CD14-positive monocyte (primary cell): ENCODE data around the gene PLXDC2. TPM values are rescaled to one million over a fixed set of nuclear protein-coding genes. Genes with fewer than 3 reads are reported as not detected.
"Not testable (repeated sequence)": the region's sequence is repeated elsewhere in the genome, so short reads cannot be mapped to it uniquely, and the experiment has no call there.

Source experiments
- DNase-seq, 3 donors: peaks; one replicate each; pipeline ENCODE4 v3.0.0-alpha.2; 2011 to 2022
- H2AFZ ChIP-seq: 2 replicates; pipeline ENCODE4 v1.6.0; 2012; ENCODE audit warnings: mild to moderate bottlenecking, low read depth, low read length, inconsistent platforms; ENCODE audit not compliant: insufficient read depth, poor library complexity, severe bottlenecking
- H3K27ac ChIP-seq, 2 donors: 1 replicate in 1 of 2; 2 replicates in 1 of 2; pipeline ENCODE4 v1.5.1; 2012 to 2013; ENCODE audit warnings: low read length in 2 of 2, control low read depth in 1 of 2, inconsistent platforms in 1 of 2, low read depth in 1 of 2, mild to moderate bottlenecking in 1 of 2
- H3K27me3 ChIP-seq, 2 donors: one replicate each; pipeline versions ENCODE4 v1.6.0 to v1.6.1; 2011 to 2013; ENCODE audit warnings: low read length in 2 of 2; ENCODE audit not compliant: control insufficient read depth in 2 of 2, insufficient read depth in 2 of 2
- H3K36me3 ChIP-seq, 2 donors: replicated peaks in 1 of 2; 1 replicate in 1 of 2; 2 replicates in 1 of 2; pipeline versions ENCODE4 v1.5.1 to v1.6.1; 2012 to 2013; ENCODE audit warnings: low read length in 2 of 2, control low read depth in 1 of 2, inconsistent platforms in 1 of 2, mild to moderate bottlenecking in 1 of 2; ENCODE audit not compliant: insufficient read depth in 2 of 2, control insufficient read depth in 1 of 2
- H3K4me1 ChIP-seq, 2 donors: 1 replicate in 1 of 2; 2 replicates in 1 of 2; pipeline versions ENCODE4 v1.5.1 to v1.6.1; 2012 to 2013; ENCODE audit warnings: low read length in 2 of 2, control low read depth in 1 of 2, inconsistent platforms in 1 of 2, mild to moderate bottlenecking in 1 of 2, moderate library complexity in 1 of 2; ENCODE audit not compliant: insufficient read depth in 2 of 2, control insufficient read depth in 1 of 2
- H3K4me2 ChIP-seq: replicated peaks from 2 replicates; pipeline ENCODE3; 2012; ENCODE audit warnings: low read length, moderate library complexity, mild to moderate bottlenecking; ENCODE audit not compliant: poor library complexity, severe bottlenecking; ENCODE audit errors: extremely low read depth
- H3K4me3 ChIP-seq, 3 experiments: fragments of 200-600 bp in 1 of 3; sonication (generic) in 1 of 3; replicated peaks in 1 of 3; 1 replicate in 2 of 3; 2 replicates in 1 of 3; pipeline ENCODE4 v1.5.1; 2011 to 2013; ENCODE audit warnings: low read length in 3 of 3, mild to moderate bottlenecking in 3 of 3, control low read depth in 2 of 3, low read depth in 2 of 3, inconsistent platforms in 1 of 3, moderate library complexity in 1 of 3
- H3K79me2 ChIP-seq: 2 replicates; pipeline ENCODE4 v1.6.0; 2012; ENCODE audit warnings: mild to moderate bottlenecking, control low read depth, inconsistent platforms, low read length, moderate library complexity; ENCODE audit not compliant: insufficient read depth
- H3K9ac ChIP-seq: 2 replicates; pipeline ENCODE4 v1.6.0; 2017; ENCODE audit warnings: low read length, mild to moderate bottlenecking; ENCODE audit not compliant: insufficient read depth, poor library complexity, severe bottlenecking
- H3K9me3 ChIP-seq, 2 donors: replicated peaks in 1 of 2; 1 replicate in 1 of 2; 2 replicates in 1 of 2; pipeline versions ENCODE4 v1.5.1 to v1.6.1; 2012 to 2013; ENCODE audit warnings: low read length in 2 of 2, control low read depth in 1 of 2; ENCODE audit not compliant: control insufficient read depth in 1 of 2, insufficient read depth in 1 of 2
- H4K20me1 ChIP-seq: 2 replicates; pipeline ENCODE4 v1.6.0; 2012; ENCODE audit warnings: mild to moderate bottlenecking, low read length, control low read depth, moderate library complexity; ENCODE audit not compliant: insufficient read depth
- H3K27ac Mint-ChIP-seq, 7 donors: one replicate each; pipeline ENCODE4 v1.8.0; 2020; ENCODE audit warnings: mild to moderate bottlenecking in 7 of 7, mixed read lengths in 7 of 7, moderate library complexity in 6 of 7, inconsistent platforms in 2 of 7
- H3K27me3 Mint-ChIP-seq, 3 donors: one replicate each; pipeline ENCODE4 v1.8.0; 2021 to 2022; ENCODE audit warnings: low read depth in 3 of 3, mild to moderate bottlenecking in 3 of 3, mixed read lengths in 3 of 3, moderate library complexity in 3 of 3, inconsistent platforms in 1 of 3
- H3K36me3 Mint-ChIP-seq, 2 donors: one replicate each; pipeline ENCODE4 v1.8.0; 2020; ENCODE audit warnings: mixed read lengths in 2 of 2, inconsistent platforms in 1 of 2, mild to moderate bottlenecking in 1 of 2
- H3K4me1 Mint-ChIP-seq: one replicate; pipeline ENCODE4 v1.8.0; 2020; ENCODE audit warnings: mild to moderate bottlenecking, mixed read lengths
- H3K4me3 Mint-ChIP-seq, 2 donors: one replicate each; pipeline ENCODE4 v1.8.0; 2020; ENCODE audit warnings: mild to moderate bottlenecking in 2 of 2, mixed read lengths in 2 of 2, moderate library complexity in 1 of 2
- H3K9me3 Mint-ChIP-seq, 7 donors: one replicate each; pipeline ENCODE4 v1.8.0; 2020 to 2022; ENCODE audit warnings: mixed read lengths in 7 of 7, mild to moderate bottlenecking in 6 of 7, moderate library complexity in 6 of 7, inconsistent platforms in 2 of 7
- CTCF ChIP-seq: fragments of 200-600 bp; IDR thresholded peaks from one replicate; pipeline ENCODE4 v1.8.0; 2022; ENCODE audit warnings: antibody characterized with exemption, mild to moderate bottlenecking
- WGBS: methylation state at CpG from one replicate; pipeline ENCODE4 v1.1.5; 2013; ENCODE audit warnings: missing lambda C conversion rate; ENCODE audit not compliant: insufficient coverage; 5-methylcytosine and 5-hydroxymethylcytosine counted together
- intact Hi-C, 2 donors: fragments of 100-400 bp; cut with micrococcal nuclease; formaldehyde crosslinking; loops; one replicate each; pipeline versions ENCODE4 v1.15.0 to v1.15.1; 2023
- polyA plus RNA-seq, 3 donors: library from polyadenylated mRNA; depleted of rRNA in 1 of 3; unstranded in 2 of 3; stranded (reverse) in 1 of 3; fragments of 300-500 nt in 2 of 3; fragments of >200 nt in 1 of 3; fragmentation: Illumina TruSeq in 2 of 3; gene quantifications; 1 replicate in 2 of 3; 2 replicates in 1 of 3; pipeline ENCODE4 v1.2.3, GENCODE V29; 2012 to 2021

PLXDC2 gene
- polyA plus RNA-seq, 3 donors: 37.5 to 128 (median 93.6) TPM

DNA sequence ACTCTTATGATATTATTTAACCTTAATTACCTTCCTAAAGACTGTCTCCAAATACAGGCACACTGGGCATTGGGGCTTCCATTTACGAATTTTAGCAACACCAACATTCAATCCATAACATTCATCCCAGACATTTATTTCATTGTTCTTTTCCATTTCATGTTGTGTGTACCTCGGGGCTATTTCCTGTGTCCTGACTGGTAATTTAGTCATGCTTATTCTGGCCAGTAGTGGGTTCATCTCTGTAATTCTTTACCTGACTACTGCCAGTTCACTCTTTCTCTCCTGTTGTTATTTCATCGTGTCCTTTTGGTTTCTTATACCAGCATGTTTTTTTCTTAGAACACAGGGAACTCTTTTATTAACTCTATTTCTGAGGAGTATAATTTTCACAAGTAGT lies 225.7 kb downstream of the PLXDC2 start:
- H3K9me3 Mint-ChIP-seq: peaks cover 0 to 9% (median 6%) of the 10 kb centered on the region in 7 donors
- Histone ChIP-seq H2AFZ (no peak overlapping the region), H3K9me3 (peaks cover 0 to 4% of the 10 kb centered on the region in 2 donors), H3K27me3 (no peaks in the 10 kb centered on the region), H3K4me2 (no peak overlapping the region), H3K36me3 (peaks cover 5 to 18% of the 10 kb centered on the region in 2 donors), H3K9ac (no peak overlapping the region), H3K79me2 (peaks cover 37% of the 10 kb centered on the region), H3K4me1 (peaks cover 0 to 7% of the 10 kb centered on the region in 2 donors), H3K27ac (no peak overlapping the region), H3K4me3 (no peak overlapping the region), H4K20me1 (peaks cover 72% of the 10 kb centered on the region)
- H3K36me3 Mint-ChIP-seq: peaks cover 12 to 13% of the 10 kb centered on the region in 2 donors
- no peak for TF ChIP-seq CTCF
- H3K4me1 Mint-ChIP-seq: peaks cover 20% of the 10 kb centered on the region
- no peak for DNase-seq
- H3K27me3 Mint-ChIP-seq: no peaks in the 10 kb centered on the region
- intact Hi-C loops: no loop called here
- 100% methylated on average over 1 of the region's 3 CpGs for WGBS
- no peak overlapping the region for H3K4me3 Mint-ChIP-seq
- peak overlapping the region in 2 of 7 donors; percentile 2 to 47 for H3K27ac Mint-ChIP-seq

DNA sequence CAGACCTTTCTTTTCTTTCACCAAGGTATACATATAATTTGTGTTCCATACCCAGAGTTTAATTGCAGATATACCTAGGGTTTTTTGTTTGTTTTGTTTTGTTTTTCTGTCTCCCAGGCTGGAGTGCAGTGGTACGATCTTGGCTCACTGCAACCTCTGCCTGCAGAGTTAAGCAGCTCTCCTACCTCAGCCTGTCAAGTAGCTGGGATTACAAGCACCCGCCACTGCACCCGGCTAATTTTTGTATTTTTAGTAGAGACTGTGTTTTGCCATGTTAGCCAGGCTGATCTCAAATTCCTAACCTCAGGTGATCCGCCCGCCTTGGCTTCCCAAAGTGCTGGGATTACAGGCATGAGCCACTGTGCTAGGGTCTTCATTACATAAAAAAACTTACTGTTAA lies 228.9 kb downstream of the PLXDC2 start:
- H4K20me1 ChIP-seq: peaks cover 63% of the 10 kb centered on the region
- 100% methylated on average over 2 of the region's 5 CpGs for WGBS
- peaks cover 31% of the 10 kb centered on the region for H3K79me2 ChIP-seq
- H3K4me3 Mint-ChIP-seq, H3K9ac ChIP-seq, intact Hi-C loops, H3K27me3 ChIP-seq, H3K4me3 ChIP-seq, H3K4me1 ChIP-seq, H3K9me3 ChIP-seq, H3K27me3 Mint-ChIP-seq, DNase-seq, H3K27ac ChIP-seq, H2AFZ ChIP-seq, H3K4me2 ChIP-seq: not testable (repeated sequence)
- Mint-ChIP-seq H3K27ac (peak overlapping the region in 2 of 7 donors; percentile 43 to 60), H3K36me3 (peaks cover 34 to 35% of the 10 kb centered on the region in 2 donors), H3K4me1 (peaks cover 15% of the 10 kb centered on the region), H3K9me3 (peaks cover 3 to 19% (median 11%) of the 10 kb centered on the region in 7 donors)
- peaks cover 22 to 41% of the 10 kb centered on the region in 2 donors for H3K36me3 ChIP-seq
